ENCODE data around the gene RABGGTB.

GRCh38 chr1:75765697-75766355 lies 20.2 kb upstream of the RABGGTB start:
- TF ChIP-seq, protein P1, sequence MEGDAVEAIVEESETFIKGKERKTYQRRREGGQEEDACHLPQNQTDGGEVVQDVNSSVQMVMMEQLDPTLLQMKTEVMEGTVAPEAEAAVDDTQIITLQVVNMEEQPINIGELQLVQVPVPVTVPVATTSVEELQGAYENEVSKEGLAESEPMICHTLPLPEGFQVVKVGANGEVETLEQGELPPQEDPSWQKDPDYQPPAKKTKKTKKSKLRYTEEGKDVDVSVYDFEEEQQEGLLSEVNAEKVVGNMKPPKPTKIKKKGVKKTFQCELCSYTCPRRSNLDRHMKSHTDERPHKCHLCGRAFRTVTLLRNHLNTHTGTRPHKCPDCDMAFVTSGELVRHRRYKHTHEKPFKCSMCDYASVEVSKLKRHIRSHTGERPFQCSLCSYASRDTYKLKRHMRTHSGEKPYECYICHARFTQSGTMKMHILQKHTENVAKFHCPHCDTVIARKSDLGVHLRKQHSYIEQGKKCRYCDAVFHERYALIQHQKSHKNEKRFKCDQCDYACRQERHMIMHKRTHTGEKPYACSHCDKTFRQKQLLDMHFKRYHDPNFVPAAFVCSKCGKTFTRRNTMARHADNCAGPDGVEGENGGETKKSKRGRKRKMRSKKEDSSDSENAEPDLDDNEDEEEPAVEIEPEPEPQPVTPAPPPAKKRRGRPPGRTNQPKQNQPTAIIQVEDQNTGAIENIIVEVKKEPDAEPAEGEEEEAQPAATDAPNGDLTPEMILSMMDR (IDR thresholded peaks at IDR 0.05) = no peak
- no peak for TF ChIP-seq POLR2AphosphoS5 (IDR thresholded peaks at IDR 0.05; ENCODE audit: low read depth, low read length)
- no peak for TF ChIP-seq SIN3A (IDR thresholded peaks at IDR 0.05; ENCODE audit: borderline replicate concordance, insufficient read depth, low read depth, low read length)
- TF ChIP-seq, protein P2, sequence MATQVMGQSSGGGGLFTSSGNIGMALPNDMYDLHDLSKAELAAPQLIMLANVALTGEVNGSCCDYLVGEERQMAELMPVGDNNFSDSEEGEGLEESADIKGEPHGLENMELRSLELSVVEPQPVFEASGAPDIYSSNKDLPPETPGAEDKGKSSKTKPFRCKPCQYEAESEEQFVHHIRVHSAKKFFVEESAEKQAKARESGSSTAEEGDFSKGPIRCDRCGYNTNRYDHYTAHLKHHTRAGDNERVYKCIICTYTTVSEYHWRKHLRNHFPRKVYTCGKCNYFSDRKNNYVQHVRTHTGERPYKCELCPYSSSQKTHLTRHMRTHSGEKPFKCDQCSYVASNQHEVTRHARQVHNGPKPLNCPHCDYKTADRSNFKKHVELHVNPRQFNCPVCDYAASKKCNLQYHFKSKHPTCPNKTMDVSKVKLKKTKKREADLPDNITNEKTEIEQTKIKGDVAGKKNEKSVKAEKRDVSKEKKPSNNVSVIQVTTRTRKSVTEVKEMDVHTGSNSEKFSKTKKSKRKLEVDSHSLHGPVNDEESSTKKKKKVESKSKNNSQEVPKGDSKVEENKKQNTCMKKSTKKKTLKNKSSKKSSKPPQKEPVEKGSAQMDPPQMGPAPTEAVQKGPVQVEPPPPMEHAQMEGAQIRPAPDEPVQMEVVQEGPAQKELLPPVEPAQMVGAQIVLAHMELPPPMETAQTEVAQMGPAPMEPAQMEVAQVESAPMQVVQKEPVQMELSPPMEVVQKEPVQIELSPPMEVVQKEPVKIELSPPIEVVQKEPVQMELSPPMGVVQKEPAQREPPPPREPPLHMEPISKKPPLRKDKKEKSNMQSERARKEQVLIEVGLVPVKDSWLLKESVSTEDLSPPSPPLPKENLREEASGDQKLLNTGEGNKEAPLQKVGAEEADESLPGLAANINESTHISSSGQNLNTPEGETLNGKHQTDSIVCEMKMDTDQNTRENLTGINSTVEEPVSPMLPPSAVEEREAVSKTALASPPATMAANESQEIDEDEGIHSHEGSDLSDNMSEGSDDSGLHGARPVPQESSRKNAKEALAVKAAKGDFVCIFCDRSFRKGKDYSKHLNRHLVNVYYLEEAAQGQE (IDR thresholded peaks at IDR 0.05; ENCODE audit: insufficient read depth in 1 of 2, low read depth in 2 of 2, low read length in 1 of 2) = no peak

Measured in Panc1 (cell line).